HG02798 (cell line): ENCODE results near the gene PARM1.
A peak's percentile ranks its signal among the peaks of the same experiment; 100 is the strongest.

Source experiments
- ATAC-seq: cut with Tn5 transposase; IDR thresholded peaks from one replicate; pipeline ENCODE4 v1.9.1; 2021; ENCODE audit warnings: mild to moderate bottlenecking; ENCODE audit not compliant: unreplicated experiment, poor library complexity

The PARM1 gene

GRCh38 chr4:75018811-75019479 lies 86.0 kb downstream of the PARM1 start:
- no peak for ATAC-seq

DNA sequence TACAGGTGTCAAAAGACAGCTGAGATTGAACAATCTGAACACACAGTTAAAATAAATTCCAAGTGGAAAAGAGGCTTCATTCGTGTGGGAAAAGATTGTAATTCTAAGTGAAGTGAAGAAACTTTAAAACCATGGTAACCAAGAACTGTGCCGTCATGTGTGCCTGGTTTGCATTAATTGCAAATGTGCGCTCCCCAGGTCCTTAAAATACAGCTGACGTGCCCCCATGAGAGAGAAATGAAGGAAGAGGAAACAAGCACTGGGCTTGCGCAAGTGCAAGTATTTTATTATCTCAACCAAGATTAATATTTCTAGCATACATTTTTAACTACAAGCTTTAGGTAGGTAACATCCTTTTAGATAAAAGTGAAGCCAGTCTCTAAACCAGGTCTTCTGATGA lies 92.5 kb downstream of the PARM1 start:
- ATAC-seq, result no peak

GRCh38 chr4:75028196-75028854 lies 95.4 kb downstream of the PARM1 start:
- ATAC-seq, result no peak

DNA sequence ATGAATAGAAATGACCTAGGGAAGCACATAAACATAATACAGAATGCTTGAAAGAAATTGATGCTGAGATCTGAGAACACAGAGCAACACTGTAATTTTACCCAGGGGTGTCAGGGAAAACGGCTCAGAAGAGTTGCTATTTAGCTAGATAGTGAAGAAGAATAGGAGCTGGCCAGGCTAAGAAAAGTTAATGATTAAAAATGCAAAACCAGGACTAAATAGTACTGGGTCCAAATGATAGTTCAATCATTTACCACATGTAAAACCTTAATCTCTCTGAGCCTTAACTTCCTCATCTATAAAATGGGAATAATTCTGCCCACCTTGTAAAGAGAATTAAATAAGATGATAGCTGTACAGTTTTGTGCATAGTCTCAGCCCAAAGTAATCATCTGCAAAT lies 97.1 kb downstream of the PARM1 start:
- ATAC-seq, result no peak

GRCh38 chr4:75030649-75031235 lies 97.8 kb downstream of the PARM1 start:
- ATAC-seq, result no peak

DNA sequence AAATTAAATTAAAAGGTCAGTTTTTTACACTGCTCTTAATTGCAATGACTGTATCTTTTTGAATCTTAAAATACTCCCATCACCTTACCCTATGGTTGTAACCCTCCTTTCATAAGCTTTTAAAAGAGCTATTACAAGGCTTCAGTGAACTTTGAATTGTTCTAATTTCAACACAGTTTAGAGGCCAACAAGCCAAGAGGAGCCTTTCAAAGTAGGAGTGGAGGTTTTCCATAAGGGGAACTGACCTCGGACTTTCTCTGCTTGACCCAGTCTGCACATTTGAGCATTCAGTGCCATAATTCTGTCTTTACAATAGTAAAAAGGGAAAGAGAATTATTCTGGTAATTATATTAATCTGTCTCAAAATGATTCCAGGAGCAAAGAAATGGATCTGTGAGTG lies 98.9 kb downstream of the PARM1 start:
- ATAC-seq, result no peak

DNA sequence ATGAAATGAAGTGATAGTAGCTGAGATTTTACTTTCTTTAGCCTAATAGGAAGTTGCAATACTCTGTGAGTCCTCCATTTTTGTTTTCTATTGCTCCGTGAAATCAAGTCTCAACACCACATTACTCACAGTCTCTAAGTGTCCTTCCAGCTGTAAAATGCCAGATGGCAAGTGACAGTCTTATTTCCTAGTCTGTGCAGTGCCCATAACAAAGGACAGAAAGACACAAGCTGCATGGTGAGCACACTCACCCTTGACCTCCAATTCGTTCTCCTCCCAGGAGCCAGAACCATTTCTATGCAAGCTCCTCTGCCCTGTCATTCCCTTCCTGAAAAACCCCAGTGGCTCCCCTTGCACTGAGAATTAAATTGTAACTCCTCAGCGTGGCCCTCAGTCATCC lies 101.6 kb downstream of the PARM1 start:
- no peak for ATAC-seq

- no peak for ATAC-seq
These were observed 102.4 kb downstream of the PARM1 start for GRCh38 chr4:75035321-75035720.

DNA sequence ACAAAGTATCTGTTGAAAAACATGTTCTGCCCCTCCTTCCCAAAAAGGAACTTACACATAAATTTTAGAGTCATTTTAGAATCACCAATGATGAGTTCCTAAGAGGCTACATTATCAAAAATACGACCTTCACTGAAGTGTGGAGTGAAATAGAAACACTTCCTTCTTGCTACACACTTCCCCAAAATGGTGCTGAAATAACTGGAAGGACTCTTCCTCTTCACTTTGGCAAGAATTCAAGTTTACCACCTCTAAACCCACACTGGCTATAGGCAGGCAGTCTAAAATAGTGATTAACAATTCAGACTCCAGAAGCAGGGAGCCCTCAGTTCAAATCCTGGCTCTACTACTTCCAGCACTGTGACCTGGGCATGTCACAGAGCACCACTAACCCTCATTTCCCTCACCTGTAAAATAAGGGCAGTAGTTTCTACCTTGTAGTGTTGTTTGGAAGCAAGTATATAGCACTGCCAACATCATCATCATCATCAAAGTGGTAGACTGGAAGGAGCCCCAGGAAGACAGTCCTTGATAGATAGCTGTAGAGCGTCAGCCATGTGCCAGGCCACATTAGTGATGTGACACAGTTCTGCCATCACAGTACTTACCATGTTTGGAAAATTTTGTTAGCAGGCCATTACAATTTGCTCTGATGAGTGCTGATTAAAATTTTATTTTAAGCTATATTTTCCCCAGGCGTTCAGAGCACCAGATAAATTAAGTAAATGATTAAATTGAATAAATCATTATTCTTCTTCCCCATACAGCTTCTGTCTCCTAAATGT lies 103.3 kb downstream of the PARM1 start:
- ATAC-seq, result no peak

GRCh38 chr4:75037252-75037651 lies 104.3 kb downstream of the PARM1 start:
- ATAC-seq, result peak; percentile 33

DNA sequence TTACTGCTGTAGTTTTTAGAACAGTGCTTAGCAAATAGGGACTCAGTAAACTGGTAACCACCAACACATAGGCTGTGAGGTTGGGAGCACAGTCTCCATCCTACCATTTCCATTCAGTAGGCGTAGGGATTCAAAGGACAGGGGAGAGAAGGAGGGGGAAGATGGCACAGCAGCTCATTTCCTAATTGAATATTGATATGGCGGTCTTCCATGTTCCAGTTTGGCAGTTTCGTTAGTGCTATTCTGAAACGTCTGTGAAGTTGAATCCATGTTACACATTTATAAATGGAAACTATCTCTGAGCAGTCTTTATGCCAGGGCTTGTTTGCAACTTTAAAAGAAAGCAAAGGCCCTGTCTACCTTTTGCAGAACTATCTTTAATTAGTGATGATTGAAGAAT lies 105.5 kb downstream of the PARM1 start:
- ATAC-seq, result no peak

DNA sequence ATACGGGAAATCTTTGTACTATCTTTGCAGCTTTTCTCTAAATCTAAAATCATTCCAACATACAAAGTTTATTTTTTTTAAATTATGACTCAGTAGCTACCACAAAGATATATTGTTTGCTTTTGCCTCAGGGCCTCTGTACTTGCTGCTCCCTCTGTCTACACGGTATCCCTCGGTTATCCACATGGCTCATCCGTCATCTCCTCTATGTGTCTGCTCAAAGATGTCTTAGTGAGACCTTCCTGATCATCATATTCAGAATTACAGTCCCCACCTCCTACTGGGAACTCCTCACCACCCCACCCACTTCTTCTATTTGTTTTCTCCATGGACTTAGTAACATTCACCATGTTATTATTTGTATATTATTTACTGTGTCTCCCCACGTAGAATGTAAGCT lies 107.8 kb downstream of the PARM1 start:
- ATAC-seq, result no peak

- ATAC-seq, result no peak
These were observed 109.8 kb downstream of the PARM1 start for GRCh38 chr4:75042601-75043208.

DNA sequence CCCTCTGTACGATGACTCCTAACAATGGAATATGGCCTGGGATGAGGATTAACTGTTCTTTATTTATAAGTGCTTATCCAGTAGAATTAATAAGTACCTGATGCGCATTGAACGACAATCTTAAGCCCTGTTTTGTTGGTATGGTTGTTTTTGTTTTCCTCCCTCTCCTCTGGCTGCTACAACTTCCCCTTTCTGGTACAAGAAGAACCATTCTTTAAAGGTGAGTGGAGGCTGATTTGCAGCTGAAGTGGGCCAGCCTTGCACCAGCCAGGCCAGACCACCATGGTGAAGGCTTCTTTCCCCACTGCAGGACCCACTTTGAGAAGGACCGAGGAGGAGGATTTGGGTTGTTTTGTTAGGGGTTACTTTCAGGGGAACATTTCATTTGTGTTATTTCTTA lies 113.3 kb downstream of the PARM1 start:
- no peak for ATAC-seq

- ATAC-seq, result no peak
These were observed 113.7 kb downstream of the PARM1 start for GRCh38 chr4:75046641-75047040.

DNA sequence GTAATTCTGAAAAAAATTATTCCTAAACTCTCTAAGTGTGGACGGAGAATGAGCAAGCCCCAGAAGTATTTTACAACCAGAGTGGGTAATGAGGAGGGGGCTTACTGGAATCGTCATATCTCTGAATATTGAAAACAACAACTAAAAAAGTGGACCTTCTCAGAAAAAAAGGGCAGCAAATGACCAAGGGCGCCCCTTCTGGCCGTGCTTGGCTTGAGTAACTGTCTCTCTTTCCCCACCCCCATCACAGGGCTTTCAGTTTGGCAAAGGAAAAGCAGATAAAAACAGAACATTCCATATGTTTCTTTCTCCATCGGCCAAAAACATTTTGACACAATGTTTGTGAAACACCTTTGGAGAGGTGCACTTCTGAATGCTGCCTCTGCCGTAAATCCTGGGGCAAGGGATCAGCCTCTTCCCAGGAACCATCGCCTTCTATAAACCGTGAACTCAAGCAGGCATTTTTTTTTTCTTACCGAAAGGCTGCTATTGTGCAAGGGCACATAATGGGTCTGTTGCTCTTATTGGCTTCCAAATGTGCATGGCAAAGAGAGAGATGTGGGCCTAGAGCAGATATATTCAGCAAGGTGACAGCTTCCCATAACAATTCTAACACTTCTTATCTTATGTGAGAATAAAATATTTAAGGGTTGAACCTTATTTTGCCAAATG lies 115.4 kb downstream of the PARM1 start:
- no peak for ATAC-seq

DNA sequence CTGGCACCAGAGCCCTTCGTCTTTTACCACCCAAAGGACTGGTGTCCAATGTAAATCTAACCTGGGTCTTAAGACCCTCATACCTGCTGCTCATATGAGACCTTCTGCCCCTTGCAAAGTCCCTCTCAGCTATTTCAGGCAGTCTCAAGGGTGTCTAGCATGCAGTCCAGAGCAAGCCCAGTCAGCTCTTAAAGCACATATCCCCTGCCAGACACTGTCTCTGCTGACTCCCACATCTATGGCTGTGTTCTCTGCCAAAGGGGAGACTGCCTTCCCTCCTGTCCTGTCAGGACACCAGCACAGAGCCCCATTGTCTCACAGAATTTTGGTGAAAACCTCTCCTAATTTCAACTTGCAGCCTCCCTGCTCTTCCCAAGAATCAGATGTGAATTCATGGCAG lies 118.5 kb downstream of the PARM1 start:
- no peak for ATAC-seq

DNA sequence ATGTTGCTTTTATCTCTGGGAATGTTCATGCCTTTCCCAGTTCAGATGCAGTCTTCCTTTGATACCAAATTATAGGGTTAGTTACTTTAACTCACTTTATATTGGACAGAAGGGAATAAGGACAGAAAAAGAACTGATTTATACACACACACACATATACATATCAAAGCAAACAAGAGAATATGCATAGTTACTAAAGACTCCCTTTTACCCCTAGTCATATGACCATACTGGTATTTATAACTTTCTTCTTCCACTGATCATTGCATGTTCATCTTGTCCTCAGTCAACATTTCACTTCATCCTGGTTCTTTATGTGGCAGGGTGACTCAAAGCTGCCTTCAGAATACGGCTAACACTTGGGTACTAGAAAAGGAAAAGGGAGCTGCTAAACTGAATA lies 120.4 kb downstream of the PARM1 start:
- no peak for ATAC-seq

DNA sequence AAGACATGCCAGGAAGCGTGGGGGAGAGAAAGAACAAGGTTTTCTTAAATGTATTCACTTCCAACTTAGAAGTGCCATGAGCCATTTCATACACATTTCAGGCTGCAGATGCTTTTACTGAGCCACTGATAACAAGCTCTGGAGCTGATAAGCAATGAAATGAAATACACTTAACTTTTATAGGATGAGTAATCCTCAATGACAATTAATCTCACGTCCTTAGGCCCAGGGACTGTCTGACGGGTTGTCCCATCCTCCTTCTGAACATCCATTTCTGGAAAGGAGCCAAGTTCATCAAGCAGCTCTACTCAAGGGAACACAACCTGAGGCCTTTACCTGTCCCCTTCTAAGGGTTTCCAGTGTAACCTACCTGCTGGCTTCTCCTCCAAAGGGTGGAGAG lies 121.2 kb downstream of the PARM1 start:
- ATAC-seq, result no peak

- no peak for ATAC-seq
These were observed 123.4 kb downstream of the PARM1 start for GRCh38 chr4:75056277-75056676.
